ENCODE data around the gene CHD6. TPM values are rescaled to one million over a fixed set of nuclear protein-coding genes. Genes with fewer than 3 reads are reported as not detected.
A peak's percentile ranks its signal among the peaks of the same experiment; 100 is the strongest.

The CHD6 gene
- total and polyA plus RNA-seq, 5 experiments from 2014 or later: 44.3 to 96.1 (median 57.4) TPM

GRCh38 chr20:41483553-41483930 lies 134.6 kb downstream of the CHD6 start:
- no peak for ATAC-seq
- DNase-seq: no peak
- POLR2A ChIA-PET: interaction anchor here (0.6 kb wide), 1 partner anchor 30 kb away, joined by 3 read pairs; no protein-coding TSS in a partner anchor
- Mint-ChIP-seq H3K27ac (peak overlapping the region in 5 of 10 donors; percentile 33 to 78 (median 63)), H3K36me3 (peaks cover 13 to 71% (median 51%) of the 10 kb centered on the region in 3 donors), H3K4me1 (peaks cover 15 to 23% (median 20%) of the 10 kb centered on the region in 4 donors), H3K27me3 (no peaks in the 10 kb centered on the region), H3K9me3 (no peaks in the 10 kb centered on the region), H3K4me3 (no peak overlapping the region)

- Mint-ChIP-seq H3K36me3 (peaks cover 13 to 70% (median 45%) of the 10 kb centered on the region in 3 donors), H3K27me3 (no peaks in the 10 kb centered on the region), H3K4me3 (no peak overlapping the region), H3K9me3 (no peaks in the 10 kb centered on the region), H3K27ac (peak overlapping the region in 7 of 10 donors; percentile 33 to 80 (median 63)), H3K4me1 (peaks cover 18 to 29% (median 23%) of the 10 kb centered on the region in 4 donors)
- POLR2A ChIA-PET: interaction anchor here (0.6 kb wide), 1 partner anchor 30 kb away, joined by 3 read pairs; no protein-coding TSS in a partner anchor
- DNase-seq (no peak), ATAC-seq (no peak)
These were observed 135.3 kb downstream of the CHD6 start for GRCh38 chr20:41482647-41483552.

- Mint-ChIP-seq H3K4me1 (peaks cover 21 to 29% (median 29%) of the 10 kb centered on the region in 4 donors), H3K36me3 (peaks cover 4 to 67% (median 42%) of the 10 kb centered on the region in 3 donors), H3K27me3 (no peaks in the 10 kb centered on the region), H3K9me3 (no peaks in the 10 kb centered on the region), H3K4me3 (peak overlapping the region in 7 of 10 donors; percentile 0 to 51 (median 38)), H3K27ac (peak overlapping the region; percentile 59 to 92 (median 82))
- DNase-seq (peak in 3 of 10 donors; percentile 14 to 36 (median 33)), ATAC-seq (peak; percentile 89 to 92)
- POLR2A ChIA-PET: interaction anchor here (0.6 kb wide), 1 partner anchor 165 kb away, joined by 6 read pairs; no protein-coding TSS in a partner anchor
These were observed 138.0 kb downstream of the CHD6 start for GRCh38 chr20:41480054-41480770.

GRCh38 chr20:41479113-41479512 lies 139.1 kb downstream of the CHD6 start:
- Mint-ChIP-seq H3K9me3 (no peaks in the 10 kb centered on the region), H3K27me3 (no peaks in the 10 kb centered on the region), H3K36me3 (peaks cover 4 to 63% (median 35%) of the 10 kb centered on the region in 3 donors), H3K27ac (peak overlapping the region; percentile 61 to 92 (median 82)), H3K4me3 (peak overlapping the region in 3 of 10 donors; percentile 1 to 56 (median 28)), H3K4me1 (peaks cover 21 to 30% (median 29%) of the 10 kb centered on the region in 4 donors)
- ATAC-seq (no peak), DNase-seq (no peak)
- POLR2A ChIA-PET: no interaction called here

DNA sequence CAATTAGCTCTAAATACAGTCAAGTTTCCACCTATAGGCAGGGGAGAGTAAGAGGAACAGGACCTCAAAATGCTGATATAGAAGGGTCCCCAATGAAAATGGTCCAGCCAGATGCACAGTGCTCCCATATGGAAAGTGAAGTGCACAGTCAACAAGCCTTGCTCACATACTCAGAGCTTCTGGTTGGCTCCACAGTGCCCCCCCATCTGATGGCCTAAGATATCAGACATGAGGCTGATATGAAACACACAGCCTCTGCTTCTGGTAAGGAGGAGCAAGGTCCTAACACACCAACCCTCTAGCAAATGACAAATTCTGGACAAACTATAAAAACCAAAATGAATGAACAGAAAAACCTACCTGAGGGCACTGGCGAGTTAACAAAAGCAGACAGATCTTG lies 140.2 kb downstream of the CHD6 start:
- DNase-seq: no peak
- Mint-ChIP-seq H3K4me3 (no peak overlapping the region), H3K27ac (peak overlapping the region in 3 of 10 donors; percentile 21 to 77 (median 67)), H3K4me1 (peaks cover 23 to 30% (median 29%) of the 10 kb centered on the region in 4 donors), H3K9me3 (no peaks in the 10 kb centered on the region), H3K27me3 (no peaks in the 10 kb centered on the region), H3K36me3 (peaks cover 4 to 63% (median 27%) of the 10 kb centered on the region in 3 donors)
- POLR2A ChIA-PET: no interaction called here
- no peak for ATAC-seq

- POLR2A ChIA-PET: no interaction called here
- Mint-ChIP-seq H3K27me3 (no peaks in the 10 kb centered on the region), H3K27ac (no peak overlapping the region), H3K4me1 (peaks cover 23 to 30% (median 29%) of the 10 kb centered on the region in 4 donors), H3K4me3 (no peak overlapping the region), H3K9me3 (no peaks in the 10 kb centered on the region), H3K36me3 (peaks cover 4 to 69% (median 31%) of the 10 kb centered on the region in 3 donors)
- ATAC-seq: no peak
- DNase-seq: no peak
These were observed 141.7 kb downstream of the CHD6 start for GRCh38 chr20:41476446-41476845.

DNA sequence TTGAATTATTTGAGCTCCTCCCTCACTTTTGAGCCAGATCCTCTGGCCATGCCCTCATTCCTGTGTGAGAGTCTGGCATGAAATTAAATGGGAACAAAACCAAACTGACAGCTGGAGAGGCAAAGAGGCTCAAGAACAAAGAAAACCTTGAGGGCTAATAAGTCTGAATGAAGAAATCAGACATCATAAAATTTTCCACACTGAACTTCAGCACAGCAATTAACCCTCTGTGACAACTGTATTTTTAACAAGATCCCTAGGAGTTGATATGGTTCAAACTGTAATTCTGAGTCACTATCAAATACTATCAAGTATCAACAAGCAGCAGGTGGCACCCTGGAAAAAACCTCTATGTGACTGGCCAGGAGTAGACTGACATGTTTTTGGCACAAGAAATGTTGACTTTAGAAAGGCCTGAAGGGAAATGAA lies 142.2 kb downstream of the CHD6 start:
- H3K27me3 Mint-ChIP-seq: no peaks in the 10 kb centered on the region
- H3K9me3 Mint-ChIP-seq: no peaks in the 10 kb centered on the region
- no peak for DNase-seq
- H3K27ac Mint-ChIP-seq: no peak overlapping the region
- peaks cover 4 to 73% (median 32%) of the 10 kb centered on the region in 3 donors for H3K36me3 Mint-ChIP-seq
- no peak for ATAC-seq
- peaks cover 23 to 30% (median 29%) of the 10 kb centered on the region in 4 donors for H3K4me1 Mint-ChIP-seq
- H3K4me3 Mint-ChIP-seq: no peak overlapping the region
- POLR2A ChIA-PET: no interaction called here

GRCh38 chr20:41475503-41475902 lies 142.7 kb downstream of the CHD6 start:
- no peak overlapping the region for H3K4me3 Mint-ChIP-seq
- no peaks in the 10 kb centered on the region for H3K27me3 Mint-ChIP-seq
- DNase-seq (no peak), ATAC-seq (no peak)
- no peaks in the 10 kb centered on the region for H3K9me3 Mint-ChIP-seq
- H3K4me1 Mint-ChIP-seq: peaks cover 21 to 26% (median 25%) of the 10 kb centered on the region in 4 donors
- peak overlapping the region in 3 of 10 donors; percentile 11 to 56 (median 34) for H3K27ac Mint-ChIP-seq
- H3K36me3 Mint-ChIP-seq: peaks cover 4 to 78% (median 37%) of the 10 kb centered on the region in 3 donors
- POLR2A ChIA-PET: no interaction called here

DNA sequence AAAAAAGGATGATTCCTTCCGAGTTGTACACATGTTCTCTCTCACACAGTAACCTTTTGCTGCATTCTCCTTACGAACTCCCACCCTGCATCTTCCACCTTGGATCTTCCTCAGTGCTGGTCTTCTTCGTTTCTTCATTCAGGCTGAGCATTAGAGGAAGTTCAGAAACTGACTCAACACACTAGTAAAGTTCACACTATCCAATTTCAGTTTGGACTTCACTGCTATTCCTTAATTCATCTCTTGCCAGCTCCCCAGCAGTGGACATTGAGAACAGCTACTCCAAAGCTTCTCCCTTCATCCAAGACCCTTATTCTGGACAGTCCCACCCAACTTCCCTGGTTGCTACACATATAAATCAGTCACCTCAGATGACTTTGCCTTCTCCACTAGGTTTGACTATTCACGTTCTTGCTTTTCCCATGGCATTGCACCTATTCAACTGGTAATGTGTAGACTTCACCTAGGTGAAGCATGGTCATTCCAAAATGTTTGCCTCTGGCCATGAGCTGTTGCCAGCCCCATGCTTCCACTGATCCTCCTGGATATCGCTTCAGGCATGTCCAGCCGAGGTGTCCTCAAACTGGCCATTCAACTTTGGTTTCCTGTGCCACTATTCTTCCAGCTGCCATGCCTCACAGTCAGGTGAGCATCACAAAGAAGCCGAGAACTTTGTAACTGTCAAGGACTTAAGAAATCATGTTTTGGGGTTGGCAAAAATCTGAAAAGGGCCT lies 147.6 kb downstream of the CHD6 start:
- DNase-seq: no peak
- Mint-ChIP-seq H3K9me3 (no peaks in the 10 kb centered on the region), H3K4me3 (no peak overlapping the region), H3K4me1 (peaks cover 0 to 6% (median 3%) of the 10 kb centered on the region in 4 donors), H3K27ac (peak overlapping the region in 3 of 10 donors; percentile 2 to 15 (median 11)), H3K36me3 (peaks cover 12 to 94% (median 56%) of the 10 kb centered on the region in 3 donors), H3K27me3 (no peaks in the 10 kb centered on the region)
- POLR2A ChIA-PET: no interaction called here
- ATAC-seq: no peak

GRCh38 chr20:41469868-41470267 lies 148.3 kb downstream of the CHD6 start:
- H3K27me3 Mint-ChIP-seq: no peaks in the 10 kb centered on the region
- H3K4me3 Mint-ChIP-seq: no peak overlapping the region
- ATAC-seq (no peak), DNase-seq (no peak)
- H3K27ac Mint-ChIP-seq: peak overlapping the region in 1 of 10 donors; percentile 2
- H3K36me3 Mint-ChIP-seq: peaks cover 18 to 96% (median 63%) of the 10 kb centered on the region in 3 donors
- H3K4me1 Mint-ChIP-seq: peaks cover 0 to 6% (median 0%) of the 10 kb centered on the region in 4 donors
- POLR2A ChIA-PET: no interaction called here
- H3K9me3 Mint-ChIP-seq: peaks cover 0 to 6% (median 0%) of the 10 kb centered on the region in 9 donors

DNA sequence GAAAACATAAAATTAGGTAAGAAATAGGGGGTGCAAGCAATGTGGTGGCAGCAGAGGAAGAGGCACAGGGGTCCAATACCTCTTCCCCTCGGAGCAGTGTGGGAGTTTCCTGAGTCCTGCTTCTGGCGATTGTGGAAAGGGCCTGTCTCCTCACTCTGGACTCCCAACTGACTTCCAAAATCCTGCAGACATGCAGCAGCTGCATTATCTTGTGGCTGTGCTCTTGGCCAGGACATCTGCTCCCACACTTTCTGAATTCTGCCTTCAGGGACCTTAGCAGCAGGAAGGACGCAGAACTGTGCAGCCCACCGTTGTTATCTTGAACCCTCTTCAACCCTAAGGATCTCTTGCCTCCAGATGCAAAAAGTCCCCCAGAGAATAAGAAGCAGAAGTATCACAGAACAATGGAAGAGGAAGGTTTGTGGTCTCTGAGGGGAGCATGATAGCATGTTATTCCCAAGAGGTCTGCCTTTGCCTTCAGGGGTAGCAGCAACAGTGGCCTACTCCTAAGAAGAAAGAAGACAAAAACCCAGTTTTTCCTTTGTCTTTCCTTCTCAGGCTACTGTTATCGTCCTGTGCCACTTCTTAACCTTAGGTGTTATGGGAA lies 149.1 kb downstream of the CHD6 start:
- POLR2A ChIA-PET: no interaction called here
- no peak for DNase-seq
- no peak for ATAC-seq
- Mint-ChIP-seq H3K9me3 (peaks cover 0 to 7% (median 0%) of the 10 kb centered on the region in 9 donors), H3K27me3 (no peaks in the 10 kb centered on the region), H3K36me3 (peaks cover 26 to 98% (median 65%) of the 10 kb centered on the region in 3 donors), H3K4me3 (no peak overlapping the region), H3K4me1 (peaks cover 0 to 6% (median 0%) of the 10 kb centered on the region in 4 donors), H3K27ac (peak overlapping the region in 1 of 10 donors; percentile 4)
